Neural cell (in vitro differentiated cells): Measurements from ENCODE around the gene STAC2.

Experiments
- CTCF ChIP-seq: fragments of 450-650 bp; IDR thresholded peaks from 2 replicates; pipeline ENCODE4 v1.5.1; 2014; ENCODE audit warnings: antibody characterized with exemption, mild to moderate bottlenecking, moderate library complexity; ENCODE audit not compliant: poor library complexity, severe bottlenecking
- POLR2AphosphoS5 ChIP-seq: IDR thresholded peaks from 2 replicates; pipeline ENCODE4 v1.6.1; 2012

- no peak for TF ChIP-seq POLR2AphosphoS5
- no peak for TF ChIP-seq CTCF
Measured at GRCh38 chr17:39225959-39226683, 376 bp upstream of the STAC2 start.
